Measurements from ENCODE around the gene SUSD1.

DNA sequence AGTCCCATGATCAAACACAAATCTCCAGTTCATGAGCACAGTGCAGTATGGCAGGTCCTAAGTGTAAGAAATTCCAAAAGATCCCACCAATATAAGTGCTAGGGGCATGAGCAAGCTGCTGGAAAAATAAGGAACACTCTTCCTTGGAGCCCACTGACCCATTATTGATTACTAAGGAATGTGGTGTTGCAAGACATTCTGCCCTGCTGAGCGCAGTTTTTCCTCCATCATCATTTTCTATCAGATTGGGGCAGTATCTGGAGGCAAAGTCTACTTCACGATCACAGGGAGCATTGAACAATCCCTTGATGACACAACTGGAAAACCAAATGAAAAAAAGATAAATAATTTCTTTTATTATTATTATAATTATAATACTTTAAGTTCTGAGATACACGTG is 149.2 kb downstream of the SUSD1 start:
- no peak for TF ChIP-seq POLR2AphosphoS5 (IDR thresholded peaks at IDR 0.05; ENCODE audit: low read depth, low read length)
- TF ChIP-seq, protein P1, sequence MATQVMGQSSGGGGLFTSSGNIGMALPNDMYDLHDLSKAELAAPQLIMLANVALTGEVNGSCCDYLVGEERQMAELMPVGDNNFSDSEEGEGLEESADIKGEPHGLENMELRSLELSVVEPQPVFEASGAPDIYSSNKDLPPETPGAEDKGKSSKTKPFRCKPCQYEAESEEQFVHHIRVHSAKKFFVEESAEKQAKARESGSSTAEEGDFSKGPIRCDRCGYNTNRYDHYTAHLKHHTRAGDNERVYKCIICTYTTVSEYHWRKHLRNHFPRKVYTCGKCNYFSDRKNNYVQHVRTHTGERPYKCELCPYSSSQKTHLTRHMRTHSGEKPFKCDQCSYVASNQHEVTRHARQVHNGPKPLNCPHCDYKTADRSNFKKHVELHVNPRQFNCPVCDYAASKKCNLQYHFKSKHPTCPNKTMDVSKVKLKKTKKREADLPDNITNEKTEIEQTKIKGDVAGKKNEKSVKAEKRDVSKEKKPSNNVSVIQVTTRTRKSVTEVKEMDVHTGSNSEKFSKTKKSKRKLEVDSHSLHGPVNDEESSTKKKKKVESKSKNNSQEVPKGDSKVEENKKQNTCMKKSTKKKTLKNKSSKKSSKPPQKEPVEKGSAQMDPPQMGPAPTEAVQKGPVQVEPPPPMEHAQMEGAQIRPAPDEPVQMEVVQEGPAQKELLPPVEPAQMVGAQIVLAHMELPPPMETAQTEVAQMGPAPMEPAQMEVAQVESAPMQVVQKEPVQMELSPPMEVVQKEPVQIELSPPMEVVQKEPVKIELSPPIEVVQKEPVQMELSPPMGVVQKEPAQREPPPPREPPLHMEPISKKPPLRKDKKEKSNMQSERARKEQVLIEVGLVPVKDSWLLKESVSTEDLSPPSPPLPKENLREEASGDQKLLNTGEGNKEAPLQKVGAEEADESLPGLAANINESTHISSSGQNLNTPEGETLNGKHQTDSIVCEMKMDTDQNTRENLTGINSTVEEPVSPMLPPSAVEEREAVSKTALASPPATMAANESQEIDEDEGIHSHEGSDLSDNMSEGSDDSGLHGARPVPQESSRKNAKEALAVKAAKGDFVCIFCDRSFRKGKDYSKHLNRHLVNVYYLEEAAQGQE (IDR thresholded peaks at IDR 0.05; ENCODE audit: insufficient read depth in 1 of 2, low read depth in 2 of 2, low read length in 2 of 2) = no peak
- no peak for TF ChIP-seq TAF1 (IDR thresholded peaks at IDR 0.05; ENCODE audit: borderline replicate concordance, insufficient read depth, low read length)
- TF ChIP-seq SIN3A (IDR thresholded peaks at IDR 0.05; ENCODE audit: borderline replicate concordance, insufficient read depth, low read length) = no peak

Measured in PFSK-1 (cell line).